NCI-H446 (cell line): ENCODE data around the gene PECR.

Source experiments
- DNase-seq, 2 experiments: peaks; one replicate each; lab custom pipeline; 2025; lab: John Stamatoyannopoulos, UW

PECR gene

DNA sequence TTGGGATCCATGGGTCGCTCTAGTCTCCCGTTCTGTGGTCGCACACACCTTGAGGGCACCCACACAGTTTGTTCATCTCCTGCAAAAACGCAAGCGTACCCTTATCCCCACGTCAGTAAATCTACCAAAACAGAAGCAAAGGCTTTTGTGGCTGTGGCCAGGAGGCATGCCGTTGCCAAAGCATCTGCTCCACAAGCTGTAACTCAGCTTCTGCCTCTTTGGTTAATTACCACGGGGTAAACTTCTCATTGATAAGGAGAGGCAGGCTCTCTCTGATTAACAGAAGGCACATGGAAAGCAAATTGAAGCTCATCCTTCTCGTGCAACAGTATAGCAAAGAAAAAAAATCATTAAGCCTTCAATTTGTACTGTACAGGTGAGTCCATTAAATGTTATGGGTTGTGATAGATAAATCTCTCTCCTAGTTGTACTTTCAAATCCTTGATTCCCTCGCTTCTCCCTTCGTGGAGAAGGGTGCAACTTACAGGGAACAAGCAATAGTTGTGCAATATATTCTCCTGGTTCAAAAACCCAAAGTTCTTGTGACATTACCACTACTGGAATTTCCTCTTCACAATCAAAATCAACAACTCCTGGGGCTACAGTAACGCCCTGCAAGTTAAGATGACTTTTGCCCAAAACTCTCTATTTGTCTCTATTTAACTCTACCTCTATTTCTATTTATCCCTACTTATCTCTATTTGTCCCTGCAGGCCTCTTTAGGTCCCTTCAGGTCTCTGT is 10.3 kb downstream of the PECR start:
- no peak for DNase-seq

DNA sequence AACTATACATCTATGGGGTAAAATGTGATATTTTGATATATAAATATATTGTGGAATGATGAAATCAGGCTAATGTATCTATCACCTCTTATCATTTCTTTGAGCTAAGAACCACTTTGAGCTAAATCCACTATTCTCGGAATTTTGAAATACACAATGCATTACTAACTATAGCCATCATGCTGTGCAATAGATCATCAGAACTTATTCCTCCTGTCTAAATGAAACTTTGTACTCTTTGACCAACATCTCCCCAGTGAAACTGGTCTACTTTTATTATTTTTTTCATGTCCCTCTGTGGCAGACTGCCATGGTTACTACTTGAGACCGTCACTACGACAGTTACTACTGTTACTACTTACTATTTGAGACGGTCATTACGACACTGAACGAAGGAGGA is 11.4 kb downstream of the PECR start:
- DNase-seq, result no peak

DNA sequence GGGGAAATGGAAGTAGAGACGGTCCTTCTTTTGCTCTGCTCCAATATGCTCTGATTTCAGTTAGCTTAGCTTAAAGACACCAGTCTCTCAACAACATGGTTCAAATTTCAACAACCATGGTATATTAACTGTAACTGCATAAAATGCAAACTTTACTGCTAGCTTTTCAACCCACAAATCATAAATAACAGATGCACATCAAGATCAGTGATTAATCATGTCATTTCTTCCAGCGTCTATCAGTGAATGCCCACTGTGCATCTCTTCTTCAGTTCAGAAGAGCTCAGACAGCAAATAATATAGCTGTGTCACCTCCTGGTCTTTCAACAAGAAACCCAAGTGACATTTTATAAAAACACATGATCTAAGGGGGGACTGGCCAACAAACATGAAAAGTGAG is 12.6 kb downstream of the PECR start:
- DNase-seq, result no peak

DNA sequence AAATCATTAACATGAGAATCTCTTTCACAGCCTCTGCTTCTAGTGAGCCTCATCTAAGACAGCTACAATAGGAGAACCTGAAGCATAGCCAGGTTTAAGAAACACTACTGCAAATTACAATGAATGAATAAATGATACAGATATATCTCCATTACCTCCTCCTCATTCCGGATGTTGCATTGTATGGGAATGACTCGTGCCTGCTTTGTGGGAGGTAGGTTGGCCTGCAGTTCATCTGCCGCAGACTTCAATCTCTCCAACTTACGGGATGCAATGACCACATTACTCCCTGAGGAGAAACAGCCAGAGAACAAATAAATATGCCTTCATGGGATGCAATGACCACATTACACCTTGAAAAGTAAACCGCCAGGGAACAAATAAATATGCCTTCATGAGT is 15.4 kb downstream of the PECR start:
- no peak for DNase-seq

DNA sequence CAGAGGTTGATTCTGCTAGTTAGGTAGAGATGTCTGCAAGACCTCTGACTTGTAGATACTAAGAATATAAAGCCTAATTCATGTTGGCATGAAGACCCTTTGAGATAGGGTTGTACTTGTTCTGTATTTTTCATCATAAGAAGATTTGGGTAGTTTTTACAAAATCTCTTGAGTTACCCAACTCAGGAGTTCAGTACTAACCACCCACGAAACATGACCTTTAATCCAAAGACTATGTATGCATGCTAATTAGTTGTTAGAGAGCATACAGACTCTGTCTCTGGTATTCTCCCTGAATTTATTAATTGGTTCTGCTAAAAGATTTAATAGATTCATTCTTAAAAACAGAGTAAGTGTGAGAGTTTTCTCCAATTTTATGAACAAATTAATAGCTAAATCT is 16.9 kb downstream of the PECR start:
- DNase-seq, result no peak

DNA sequence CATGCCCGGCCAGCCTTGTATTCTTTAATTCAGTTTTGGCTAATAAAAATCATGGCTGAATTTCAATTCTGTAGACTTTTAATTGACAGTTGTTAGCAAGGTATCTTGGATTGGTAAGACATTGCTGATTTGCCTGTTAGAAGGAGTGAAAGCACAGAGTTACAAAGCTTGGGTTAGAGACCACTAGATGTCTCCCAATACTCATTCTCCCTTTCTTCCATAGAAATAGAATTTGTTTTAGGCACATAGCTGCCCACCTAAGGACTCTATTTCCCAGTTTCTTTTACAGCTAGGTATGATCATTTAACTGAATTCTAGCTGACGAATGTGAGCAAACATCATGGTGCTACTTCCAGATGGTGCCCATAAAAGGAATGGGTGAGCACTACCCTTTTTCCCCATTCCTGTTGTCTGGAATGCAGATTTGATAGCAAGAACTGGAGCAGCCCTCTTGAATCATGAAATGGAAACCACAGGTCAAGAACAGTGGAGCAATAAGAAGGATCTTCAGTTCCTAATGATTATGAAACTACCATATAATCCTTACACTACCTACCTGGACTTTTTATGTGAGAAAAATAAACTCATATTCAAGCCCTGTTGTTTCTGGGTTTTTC is 17.5 kb downstream of the PECR start:
- DNase-seq, result no peak

DNA sequence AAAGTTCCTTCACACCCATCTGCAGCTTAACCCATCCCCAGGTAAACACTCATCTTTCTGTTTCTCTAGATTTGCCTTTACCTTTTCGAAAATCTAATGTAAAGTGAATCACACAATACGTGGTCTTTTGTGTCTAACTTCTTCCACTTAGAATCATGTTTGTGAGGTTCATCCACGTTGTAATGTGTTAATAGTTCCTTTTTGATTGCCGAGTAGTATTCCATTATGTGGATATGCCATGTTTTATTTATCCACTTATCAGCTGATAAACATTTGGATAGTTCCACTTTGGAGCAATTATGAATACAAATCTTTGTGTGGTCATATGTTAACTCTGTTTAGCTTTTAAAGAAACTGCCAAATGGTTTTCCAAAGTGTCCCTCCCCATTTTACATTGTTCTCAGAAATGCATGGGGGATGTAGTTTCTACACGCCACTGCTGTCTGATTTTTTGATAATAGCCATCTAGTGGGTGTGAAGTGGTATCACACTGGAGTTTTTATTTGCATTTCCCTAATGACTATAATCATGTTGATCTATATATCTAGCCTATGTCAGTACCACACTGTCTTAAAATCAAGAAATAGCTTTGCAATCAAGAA is 22.3 kb downstream of the PECR start:
- DNase-seq, result no peak

DNA sequence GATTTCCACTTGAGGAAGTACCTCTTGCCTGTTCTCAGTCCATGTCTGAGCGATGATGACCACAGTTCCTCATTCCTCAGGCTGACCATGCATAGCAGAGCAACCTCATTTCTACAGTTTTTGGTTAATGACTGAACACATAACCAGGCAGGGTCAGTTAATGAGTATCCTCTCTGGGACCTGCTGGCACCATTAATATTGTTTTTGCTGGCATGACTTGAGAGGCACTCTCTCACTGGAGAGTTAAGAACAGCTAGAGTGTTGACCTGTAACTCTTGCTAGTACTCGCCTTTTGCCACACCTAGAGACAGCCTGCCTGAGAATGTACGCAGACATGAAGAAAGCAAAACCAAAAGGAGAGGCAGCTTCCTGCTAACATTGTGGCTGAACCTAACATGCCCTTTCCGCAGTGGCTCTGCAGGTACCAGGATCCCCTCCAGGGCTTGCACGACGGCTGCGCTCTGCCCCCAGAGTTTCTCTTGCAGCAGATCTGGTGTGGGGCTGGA is 23.9 kb downstream of the PECR start:
- DNase-seq, result no peak

DNA sequence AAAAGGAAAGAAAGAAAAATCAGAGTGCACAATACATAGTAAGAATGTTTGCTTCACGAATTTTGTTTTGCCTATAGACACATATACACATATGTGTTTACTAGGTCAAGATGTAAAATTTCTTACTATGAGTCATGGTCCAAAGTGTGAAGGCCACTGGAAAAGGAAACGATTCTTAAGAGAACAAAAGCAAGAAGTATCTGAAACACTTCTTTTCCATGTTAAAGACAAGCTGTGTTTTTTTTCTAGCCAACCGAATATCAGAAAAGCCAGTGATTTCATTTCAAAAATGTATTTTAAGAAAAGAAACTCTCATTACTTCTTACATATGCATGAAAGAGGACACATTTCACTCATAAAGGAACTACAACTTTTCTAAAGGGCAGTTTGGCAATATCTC is 24.9 kb downstream of the PECR start:
- DNase-seq, result no peak

DNA sequence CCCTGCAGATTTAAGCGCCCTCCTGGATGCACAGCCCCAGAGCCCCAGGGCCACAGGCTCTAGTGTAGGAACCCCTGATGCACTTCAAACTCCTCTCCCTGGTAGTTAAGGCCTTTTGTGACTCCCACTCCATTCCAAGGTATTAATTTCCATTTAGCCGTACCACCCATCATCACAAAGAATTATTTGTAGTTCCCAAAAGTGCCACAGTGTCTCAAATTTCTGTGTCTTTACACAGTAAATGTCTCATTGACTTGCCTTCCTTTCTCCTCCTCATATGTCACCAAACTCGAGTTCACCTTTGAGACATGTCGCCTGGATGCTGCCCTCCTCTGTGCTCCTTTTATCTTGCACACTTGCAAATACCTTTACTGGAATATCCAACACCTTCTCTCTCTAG is 25.9 kb downstream of the PECR start:
- no peak for DNase-seq

DNA sequence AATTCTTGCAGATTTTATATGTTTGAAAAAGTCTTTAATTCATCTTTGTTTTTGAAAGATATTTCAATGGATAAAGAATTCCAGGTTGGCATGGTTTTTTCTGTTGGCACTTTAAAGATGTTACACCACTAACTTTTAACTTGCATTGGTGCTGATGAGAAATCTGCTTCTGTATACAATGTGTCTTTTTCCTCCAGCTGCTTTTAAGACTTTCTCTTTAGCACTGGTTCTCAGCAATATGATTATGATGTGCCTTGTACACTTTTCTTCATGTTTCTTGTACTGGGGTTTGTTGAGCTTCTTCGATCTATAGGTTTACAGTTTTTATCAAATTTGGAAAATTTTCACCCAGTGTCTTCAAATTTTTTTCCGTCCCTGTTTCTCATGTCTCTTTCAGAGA is 29.2 kb downstream of the PECR start:
- no peak for DNase-seq

DNA sequence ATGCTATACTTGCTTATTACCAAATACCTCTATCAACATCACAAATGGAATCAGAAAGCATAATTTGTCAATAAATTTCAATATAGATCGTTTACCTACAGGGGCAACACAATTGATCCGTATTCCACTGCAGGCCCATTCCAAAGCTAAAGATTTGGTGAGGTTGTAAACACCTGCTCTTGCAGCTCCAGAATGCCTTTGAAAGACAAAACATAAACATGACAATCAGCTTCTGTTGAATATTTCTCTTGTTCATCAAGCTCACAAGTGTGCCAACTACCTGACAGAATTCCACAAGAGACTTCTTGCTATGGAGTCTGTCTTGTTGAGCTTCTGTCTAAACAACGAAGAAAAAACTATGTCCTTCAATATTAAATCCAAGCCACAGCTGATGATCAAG is 30.3 kb downstream of the PECR start:
- no peak for DNase-seq

DNA sequence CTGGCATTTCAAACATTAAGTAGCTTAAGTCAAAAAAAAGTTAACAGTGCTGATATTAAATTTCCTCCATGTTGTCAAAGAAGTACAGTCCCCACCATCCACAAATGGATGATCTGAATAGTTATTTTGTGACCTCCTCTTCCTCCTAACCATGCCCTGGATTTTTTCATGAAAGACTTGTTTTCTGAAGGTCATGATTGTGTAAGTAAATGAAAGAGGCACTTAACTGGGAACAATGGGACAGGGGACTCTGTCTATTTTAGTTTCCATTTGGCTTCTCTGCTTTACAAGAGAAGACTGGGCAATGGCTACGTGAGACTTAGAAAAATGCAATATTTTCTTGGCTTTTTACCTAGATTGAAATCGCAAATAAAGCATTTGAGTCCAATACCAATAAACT is 32.2 kb downstream of the PECR start:
- DNase-seq, result no peak

DNA sequence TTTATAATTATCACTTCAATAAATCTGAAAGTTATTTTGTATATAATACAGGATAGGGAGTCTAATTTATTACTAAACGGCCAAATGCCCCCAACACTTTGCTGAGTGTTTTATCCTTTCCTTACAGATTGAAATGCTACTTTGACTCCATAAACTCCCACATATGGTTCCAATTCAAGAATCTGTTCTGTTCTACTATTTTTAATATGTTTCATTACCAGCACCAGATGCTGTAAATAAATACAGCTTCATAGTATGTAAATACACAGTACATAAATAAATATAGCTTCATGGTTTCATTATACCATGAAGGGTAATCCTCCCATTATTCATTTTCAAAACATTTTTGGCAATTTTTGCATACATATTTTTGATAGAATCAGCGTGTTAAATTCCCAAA is 34.2 kb downstream of the PECR start:
- DNase-seq, result no peak

DNA sequence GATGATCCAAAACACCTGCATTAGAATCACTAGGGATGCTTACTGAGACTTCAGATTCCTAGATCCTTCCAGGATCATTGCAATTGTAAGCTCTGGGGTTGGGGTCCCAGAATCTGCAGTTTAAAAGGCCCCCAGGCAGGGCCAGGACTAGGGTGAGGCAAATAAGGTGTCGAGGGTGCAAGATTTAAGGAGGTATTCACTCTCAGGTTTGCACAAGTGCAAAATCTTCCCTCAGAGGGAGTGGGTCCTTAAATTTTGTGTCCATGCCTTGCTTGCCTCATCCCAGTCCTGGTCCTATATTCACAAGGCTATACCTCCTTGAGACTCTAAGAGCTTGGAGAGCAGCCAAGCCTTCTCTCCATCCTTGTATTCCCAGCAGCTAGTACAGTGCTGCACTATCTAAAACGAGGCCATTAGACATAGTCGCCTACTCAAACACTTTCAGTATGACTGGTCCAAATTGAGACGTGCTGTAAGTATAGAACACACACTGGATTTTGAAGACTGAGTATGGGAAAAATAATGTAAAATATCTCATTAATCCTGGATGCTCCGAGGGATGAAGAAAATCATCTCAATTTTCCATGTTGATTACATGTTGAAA is 36.6 kb downstream of the PECR start:
- peak in 1 of 2 experiments; percentile 9 for DNase-seq

DNA sequence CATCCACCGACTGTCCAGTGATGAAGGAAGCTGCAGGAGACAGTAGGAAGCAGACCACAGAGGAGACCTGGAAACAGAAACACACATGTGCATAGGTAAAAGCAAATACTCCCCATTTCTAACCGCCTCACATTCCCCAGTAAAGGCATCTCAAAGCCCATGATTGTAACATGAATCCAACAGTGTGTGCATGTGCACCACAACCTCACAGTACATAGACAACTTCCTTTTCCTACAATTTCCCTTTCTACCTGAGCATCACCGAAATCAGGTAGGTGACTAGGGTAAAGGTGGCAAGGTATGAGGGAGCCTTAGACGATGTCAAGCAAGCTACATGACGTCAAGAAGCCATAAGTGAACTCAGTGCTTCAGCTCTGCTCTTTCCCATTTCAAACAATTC is 37.7 kb downstream of the PECR start:
- no peak for DNase-seq

DNA sequence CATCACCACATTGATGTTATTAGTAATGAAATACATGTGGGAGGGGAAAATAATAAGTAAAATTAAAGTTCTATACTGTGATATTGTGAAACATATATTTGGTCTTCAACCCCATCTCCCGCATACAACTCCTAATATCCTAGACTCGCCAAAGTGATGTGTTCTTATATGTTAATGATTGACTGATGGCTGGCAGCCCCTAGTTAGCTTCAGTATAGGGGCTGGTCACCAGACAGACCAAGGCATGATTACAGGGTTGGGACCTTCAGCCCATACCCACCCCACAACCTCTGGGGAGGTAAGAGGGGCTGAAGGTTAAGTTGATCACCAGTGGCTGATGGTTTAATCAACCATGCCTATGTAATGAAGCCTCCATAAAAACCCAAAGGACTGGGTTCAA is 40.2 kb downstream of the PECR start:
- DNase-seq, result no peak

DNA sequence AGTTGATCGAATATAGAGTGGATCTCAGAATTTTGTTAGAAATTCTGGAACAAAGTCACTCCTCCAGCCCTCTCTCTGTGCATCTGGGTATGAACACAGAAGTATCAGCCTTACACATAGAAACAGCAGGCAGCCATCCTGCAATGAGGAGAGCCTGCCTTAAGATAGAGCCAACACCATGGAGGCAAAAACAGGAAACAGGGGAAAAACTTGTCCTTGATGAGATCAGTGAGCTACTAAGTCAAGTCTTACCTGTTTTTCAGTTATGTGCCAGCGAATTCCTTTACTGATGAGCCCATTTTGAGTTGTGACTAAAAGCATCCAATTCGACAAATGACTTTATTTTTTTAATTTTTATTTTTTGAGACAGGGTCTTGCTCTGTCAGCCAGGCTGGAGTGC is 41.7 kb downstream of the PECR start:
- DNase-seq, result no peak

DNA sequence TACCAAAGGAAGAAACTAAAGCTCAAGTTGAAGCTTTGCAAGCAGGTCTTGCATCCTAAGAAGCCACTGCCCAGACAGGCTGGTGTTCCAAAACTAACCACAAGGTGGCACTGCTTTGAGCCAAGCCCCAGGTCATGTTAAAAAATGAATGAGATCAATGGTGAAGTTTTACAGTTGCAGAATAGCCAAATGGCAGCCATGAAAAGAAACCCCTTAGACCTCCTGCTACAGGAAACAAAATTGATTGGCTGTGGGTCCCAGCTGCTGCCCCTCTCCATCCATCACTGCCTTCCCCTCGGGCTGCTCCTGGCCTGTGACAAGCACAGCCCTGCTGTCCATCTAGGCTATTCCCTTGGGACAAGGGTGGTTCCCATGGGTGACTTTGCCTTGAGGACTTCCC is 47.5 kb downstream of the PECR start:
- DNase-seq, result peak; percentile 43 to 72

DNA sequence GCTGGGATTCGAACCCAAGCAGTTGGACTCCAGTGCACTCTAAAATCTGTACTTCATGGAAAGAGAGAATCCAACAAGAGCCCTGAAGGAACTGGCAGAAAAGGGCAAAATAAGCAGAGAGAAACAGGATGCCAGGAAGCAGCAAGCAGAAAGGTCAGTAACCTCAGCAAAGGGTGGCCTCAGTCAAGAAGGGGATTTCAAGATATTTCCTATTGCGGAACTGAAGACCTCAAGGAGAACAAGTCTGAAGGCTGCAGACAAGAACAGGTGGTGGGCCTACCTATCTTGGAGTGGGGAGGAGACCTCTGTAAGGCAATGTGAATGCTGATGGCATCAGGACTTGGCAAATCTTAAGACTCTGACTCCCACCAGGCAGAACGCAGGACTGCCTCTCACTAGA is 48.2 kb downstream of the PECR start:
- no peak for DNase-seq

DNA sequence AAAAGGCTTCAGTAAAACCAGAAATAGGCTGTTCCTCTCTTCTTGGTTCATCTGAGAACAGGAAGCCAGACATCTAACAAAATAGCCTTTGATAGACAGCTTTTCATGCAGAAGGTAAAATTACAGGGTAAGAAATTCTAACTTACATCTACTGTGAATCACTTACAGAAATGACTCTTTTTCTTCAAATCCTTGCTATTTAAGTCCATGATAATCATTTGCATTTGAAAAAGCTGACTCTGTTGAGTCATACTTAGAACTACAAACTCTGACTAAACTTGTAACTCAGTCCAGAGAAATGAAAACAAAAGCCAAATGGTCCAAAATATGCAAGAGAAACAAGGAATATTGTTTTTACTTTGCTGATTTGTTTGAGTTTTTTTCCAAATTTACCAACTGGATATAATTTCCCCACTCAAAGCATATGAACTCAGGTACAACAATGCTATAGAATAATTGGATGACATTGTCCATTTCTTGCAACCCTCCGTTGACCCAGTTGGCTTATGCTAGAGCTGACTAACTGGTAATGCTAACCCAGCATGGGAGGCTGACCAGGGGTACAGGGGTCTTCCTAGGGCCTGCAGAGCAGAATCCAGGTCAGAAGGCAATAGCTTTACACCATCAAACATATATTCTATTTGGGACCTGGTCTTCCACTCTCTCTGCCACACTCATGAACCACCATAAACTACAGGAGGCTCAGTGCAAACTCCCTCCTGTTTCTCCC is 49.5 kb downstream of the PECR start:
- DNase-seq, result no peak

DNA sequence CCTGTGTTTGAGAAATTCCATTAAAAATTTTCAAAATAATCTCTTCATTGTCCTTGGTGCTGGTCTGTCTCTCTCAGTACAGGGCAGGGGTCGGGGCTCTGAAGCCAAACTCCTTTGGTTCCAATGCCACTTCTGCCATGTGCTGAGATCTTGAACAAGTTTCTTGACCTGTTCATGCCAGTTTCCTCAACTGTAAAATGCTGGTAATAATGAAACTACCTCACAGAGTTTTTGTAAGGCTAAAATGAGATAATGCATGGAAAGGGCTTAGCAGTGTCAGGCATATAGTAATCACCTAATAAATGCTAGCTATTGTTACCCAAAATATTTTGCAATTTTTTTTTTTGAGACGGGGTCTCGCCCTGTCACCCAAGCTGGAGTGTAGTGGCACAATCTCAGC is 51.4 kb downstream of the PECR start:
- DNase-seq, result no peak
